NCI-H226 (cell line): ENCODE data around the gene LILRA6.
"Not testable (repeated sequence)": the region's sequence is repeated elsewhere in the genome, so short reads cannot be mapped to it uniquely, and the experiment has no call there.

Experiments used
- DNase-seq: peaks from one replicate; pipeline ENCODE4 v3.0.0-alpha.2; 2015

LILRA6 gene

DNA sequence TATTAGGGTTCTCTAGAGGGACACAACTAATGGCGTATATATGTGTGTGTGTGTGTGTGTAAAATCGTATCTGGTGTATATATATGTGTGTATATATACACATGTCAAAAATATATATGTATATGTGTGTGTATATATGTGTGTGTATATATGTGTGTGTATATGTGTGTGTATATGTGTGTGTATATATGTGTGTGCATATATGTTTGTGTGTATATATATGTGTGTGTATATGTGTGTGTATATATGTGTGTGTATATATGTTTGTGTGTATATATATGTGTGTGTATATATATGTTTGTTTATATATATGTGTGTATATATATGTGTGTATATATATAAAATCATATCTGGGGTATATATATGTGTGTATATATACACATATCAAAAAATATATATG lies 19.9 kb upstream of the LILRA6 start:
- no peak for DNase-seq

DNA sequence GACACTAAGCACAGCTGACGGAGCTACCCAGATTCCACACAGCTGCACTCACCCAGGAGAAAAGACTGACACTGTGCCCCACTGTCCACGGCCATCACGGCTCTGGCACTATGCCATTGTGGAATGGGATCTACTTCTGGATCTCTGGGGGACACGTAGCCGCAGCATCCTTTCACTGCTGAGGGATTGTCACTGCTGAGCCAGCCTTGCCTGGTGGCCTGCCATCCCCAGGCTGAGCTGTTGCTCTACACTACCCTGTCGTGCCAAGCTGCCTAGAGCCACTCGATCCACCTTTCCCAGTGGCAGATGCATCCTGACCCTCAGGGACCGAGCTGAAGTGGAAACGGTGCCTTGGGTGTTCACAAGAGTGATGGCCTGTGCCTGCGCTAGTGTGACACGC lies 19.5 kb upstream of the LILRA6 start:
- no peak for DNase-seq

DNA sequence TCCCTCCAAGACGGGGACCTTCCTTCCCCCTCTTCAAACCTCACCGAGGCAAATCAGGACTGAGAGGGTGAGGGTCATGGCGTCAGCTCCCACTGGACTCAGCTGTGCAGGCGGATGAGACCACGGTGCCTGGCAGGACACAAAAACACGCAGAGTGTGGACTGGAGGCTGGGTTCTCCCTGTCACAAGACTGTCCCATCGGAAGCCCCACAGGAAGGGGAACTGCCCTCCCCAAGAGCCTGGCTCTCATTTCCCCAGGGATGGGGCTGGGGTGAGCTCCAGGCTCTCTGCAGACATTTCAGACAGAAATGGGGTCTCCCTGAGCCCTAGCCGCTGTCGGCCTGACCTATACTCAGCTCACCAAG lies 14.5 kb upstream of the LILRA6 start, which contains the start of gene LILRB5:
Gene LILRB5, minus strand, starts transcription at position 158 of the 365 bp plus-strand sequence. Its CDS starts 80 bp downstream, at position 78.
- no peak for DNase-seq

DNA sequence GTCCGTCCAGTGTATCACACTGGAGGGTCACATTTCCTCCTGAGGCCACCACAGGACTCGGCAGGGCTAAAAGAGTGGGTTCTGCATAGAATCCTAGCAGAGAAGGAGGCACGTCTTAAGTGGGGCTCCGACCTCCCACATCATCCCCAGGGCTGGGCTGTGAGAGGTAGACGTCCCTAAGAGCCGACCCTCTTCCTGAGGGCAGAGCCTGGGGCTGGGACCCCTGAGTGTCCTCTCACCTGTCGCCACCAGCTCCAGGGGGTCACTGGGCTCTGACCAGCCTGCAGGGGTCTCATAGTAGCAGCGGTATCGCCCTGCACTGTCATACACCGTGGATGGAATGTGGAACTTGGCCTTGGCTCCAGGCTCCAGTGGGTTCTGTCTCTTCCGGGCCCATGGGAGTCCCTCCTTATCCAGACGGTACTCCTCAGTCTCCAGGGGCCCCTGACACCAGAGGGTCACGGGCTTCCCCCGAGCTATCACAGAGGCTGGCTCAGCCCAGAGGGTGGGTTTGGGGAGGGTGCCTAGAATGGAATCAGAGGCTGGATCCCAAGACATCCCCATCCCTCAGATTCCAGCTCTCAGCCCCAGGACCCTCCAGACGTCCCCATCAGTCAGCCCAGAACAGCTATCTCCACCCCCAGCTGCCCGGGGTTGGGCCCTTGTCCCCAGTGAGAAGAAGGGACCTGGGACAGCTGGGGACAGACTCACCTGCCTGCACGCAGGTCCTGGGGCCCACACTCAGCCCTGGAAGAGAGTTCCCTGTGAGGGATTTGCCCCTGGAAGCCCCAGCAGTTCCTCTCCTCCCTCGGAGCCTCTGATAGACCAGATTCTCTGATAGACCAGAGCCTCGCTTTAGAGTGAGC lies 13.9 kb upstream of the LILRA6 start:
- no peak for DNase-seq

DNA sequence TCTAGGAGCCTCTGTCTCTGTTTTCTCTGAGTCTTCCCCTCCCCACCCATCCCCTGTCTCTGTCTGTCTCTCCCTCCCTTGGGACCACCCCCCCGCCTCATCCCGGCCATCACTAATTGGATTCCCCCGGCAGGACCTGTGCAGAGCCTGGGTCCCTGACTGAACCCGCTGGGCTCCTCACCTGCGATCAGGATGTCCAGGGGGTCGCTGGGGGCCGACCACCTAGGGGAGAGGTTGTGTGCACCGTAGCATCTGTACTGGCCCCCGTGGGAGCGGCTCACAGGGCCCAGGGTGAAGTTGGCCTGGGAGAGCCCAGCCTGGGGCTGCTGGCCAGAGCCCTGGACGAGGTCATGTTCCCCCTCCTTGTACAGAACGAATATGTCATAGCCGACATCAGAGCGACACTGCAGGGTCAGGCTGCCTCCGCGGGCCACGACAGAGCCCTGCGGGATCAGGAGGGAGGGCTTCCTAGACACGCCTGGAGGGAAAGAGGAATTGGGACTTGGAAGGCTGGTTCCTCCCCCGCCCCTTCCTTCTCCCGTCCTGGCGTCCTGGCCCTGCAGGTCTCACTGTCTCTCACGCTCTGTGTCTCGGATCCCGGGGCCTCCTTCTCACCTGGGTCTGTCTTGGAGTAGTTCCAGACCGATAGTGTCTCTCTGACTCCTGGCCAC lies 12.7 kb upstream of the LILRA6 start:
- DNase-seq = no peak

DNA sequence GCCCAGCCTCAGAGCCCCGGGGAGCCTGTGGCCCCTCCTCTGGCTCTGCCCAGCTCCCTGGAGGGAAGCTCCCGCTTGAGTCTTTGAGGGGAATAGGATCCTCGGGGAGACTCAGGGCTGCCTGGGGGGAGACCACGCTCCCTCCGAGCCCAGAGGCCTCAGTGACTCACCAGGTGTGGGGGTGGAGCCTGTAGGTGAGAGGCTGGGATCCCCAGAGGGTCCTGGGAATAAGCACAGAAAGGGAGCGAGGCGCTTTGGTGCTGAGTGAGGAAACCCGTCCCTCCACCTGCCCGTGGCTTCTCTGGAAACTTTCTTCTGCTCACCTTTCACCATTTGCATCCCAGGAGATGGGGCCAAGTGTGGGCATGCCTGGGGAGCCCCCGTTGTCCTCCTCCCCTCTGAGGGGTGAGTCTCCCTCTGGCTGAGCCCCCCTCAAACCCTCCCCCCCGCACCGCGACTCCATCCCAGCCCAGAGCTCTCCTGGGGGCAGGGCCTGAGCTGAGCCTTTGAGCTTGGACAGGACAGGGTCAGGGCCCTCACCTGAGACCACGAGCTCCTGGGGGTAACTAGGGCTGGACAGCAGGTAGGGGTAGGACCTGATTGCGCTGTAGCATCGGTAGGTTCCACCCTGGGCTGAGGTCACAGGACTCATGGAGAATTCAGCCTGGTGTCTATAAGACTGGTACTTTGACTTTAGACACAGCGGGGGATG lies 11.8 kb upstream of the LILRA6 start:
- no peak for DNase-seq

DNA sequence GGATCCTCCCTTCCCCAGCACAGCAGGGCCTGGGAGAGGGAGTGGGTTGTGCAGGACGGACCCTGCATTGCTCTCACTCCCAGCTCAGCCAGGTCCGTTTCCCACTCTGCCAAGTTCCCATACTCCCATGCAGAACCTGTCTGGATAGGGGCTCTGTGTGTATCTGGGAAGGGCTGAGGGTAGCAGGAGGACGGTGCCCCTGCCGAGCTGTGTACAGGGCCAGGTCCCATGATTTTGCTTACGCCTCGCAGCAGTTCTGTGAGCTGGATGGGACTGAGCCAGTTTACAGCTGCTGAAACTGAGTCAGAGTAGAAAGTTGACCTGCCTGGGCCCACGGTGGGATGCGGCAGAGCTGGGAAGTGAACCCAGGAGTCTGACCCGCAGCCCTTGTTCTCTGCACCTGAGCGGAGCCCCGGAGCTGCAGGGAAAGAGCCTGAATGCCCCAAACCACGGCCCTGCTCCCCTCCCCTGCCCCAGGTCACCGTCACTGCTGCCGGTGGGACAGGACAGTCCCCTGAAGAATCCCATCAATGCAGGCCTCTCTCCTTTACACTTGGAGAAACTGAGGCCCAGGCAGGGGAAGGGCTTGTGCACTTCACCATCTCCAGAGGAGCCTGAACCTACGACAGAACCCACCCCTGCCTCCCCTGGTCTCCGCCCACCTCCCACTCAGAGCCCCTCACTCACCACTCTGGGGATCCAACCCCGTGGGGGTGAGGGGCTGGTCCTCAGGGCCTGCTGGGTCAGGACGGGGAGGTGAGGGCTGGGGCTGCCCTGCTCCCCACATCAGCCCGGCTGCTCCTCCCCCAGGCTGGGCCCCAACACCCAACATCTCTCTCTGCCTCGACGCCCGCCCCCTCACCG lies 11.0 kb upstream of the LILRA6 start:
- no peak for DNase-seq

DNA sequence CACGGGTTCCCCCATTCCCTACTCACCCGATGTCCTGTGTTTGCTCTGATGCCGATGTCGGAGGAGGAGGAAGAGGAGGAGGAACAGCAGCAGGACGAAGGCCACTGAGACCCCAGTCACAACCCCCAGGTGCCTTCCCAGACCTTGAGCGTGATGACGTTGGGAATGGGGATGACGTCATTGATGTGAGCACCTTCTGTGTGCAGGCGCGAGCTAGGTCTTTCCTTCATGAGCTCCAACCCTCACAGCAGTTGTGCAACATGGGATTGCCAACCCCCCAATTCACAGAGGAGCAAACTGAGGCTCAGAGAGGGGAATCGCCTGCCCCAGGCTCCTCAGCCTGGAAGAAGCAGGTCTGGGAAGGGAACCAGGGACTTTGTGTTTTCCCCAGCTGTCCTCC lies 10.3 kb upstream of the LILRA6 start:
- DNase-seq = no peak

DNA sequence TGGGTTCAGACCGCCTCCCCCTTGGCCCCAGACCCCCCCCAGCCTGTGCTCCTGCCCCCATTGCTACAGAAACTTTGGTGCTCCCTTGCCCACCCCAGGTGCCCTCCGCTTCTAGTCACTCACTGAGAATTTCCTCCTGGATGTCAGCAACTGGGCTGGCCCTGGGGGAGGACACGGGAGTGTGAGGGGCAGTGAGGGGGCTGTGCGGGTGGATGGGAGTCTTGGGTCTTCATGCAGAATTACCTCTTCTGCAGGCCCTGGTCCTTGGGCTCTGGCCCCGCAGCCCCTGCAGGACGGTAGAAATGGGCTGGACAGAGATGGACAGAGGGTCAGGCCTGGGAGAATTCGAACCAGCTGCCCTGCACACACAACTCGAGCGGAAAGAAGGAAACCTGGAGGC lies 9.7 kb upstream of the LILRA6 start:
- no peak for DNase-seq

- DNase-seq = no peak
Measured at GRCh38 chr19:54248016-54248601, 5.5 kb upstream of the LILRA6 start.

- no peak for DNase-seq
Measured at GRCh38 chr19:54247106-54247930, 4.7 kb upstream of the LILRA6 start.

GRCh38 chr19:54245936-54246335 lies 3.3 kb upstream of the LILRA6 start:
- DNase-seq = no peak

GRCh38 chr19:54243809-54244208 lies 1.2 kb upstream of the LILRA6 start:
- not testable (repeated sequence) for DNase-seq

GRCh38 chr19:54242234-54242633 lies 356 bp downstream of the LILRA6 start:
- not testable (repeated sequence) for DNase-seq

- DNase-seq = not testable (repeated sequence)
Measured at GRCh38 chr19:54240372-54241336, 1.9 kb downstream of the LILRA6 start.

DNA sequence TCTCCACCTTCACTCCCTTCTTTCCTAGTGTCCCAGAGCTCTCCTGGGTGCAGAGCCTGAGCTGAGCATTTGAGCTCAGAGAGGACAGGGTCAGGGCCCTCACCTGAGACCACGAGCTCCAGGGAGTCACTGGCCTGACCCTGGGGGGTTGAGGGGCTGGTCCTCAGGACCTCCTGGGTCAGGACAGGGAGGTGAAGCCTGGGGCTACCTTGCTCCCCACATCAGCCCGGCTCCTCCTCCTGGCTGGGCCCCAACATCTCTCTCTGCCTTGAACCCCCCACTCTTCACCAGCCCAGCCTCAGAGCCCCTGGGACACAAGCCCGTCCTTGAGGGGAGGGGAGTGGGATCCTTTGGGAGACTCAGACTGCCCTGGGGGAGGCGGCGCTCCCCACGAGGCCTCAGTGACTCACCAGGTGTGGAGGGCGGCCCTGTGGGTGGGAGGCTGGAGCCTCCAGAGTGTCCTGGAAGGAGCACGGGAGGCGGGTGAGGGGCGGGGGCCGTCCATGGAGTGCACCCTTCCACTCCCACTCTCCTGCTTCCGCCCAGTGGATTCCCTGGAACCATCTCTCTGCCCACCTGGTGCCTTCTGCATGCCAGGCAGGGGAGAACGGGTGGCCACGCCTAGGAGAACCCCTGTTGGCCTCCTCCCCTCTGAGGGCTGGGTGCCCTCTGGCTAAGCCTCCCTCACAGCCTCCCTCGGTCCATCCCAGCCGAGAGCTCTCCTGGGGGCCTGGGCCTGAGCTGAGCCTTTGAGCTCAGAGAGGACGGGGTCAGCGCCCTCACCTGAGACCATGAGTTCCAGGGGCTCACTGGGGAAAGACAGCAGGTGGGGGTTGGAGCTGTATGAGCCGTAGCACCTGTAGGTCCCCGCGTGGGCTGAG lies 2.9 kb downstream of the LILRA6 start:
- DNase-seq = not testable (repeated sequence)

DNA sequence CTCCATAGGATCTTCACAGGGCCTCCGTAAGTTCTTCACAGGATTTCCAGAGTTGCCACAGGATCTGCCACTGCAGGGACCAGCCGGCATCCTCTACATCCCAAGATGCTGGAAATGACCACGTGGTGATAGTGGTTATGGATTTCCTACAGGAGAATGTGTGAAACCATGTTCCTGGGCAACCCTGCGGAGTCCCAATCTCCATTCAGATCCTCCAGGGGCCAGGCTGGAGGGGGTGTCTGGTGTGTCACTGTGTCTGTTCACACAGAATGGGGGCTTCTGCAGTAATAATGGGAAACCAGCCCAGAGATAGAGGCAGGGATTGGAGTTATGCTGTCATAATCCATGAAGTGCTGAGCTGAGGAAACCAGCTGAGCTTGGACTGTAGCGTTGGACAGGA lies 8.6 kb downstream of the LILRA6 start:
- DNase-seq = no peak

- DNase-seq = peak; percentile 43
Measured at GRCh38 chr19:54231077-54231931, 11.3 kb downstream of the LILRA6 start.
